Retina (tissue), 1 donor: ENCODE data around the gene POLR2I.
"Not testable (repeated sequence)": the region's sequence is repeated elsewhere in the genome, so short reads cannot be mapped to it uniquely, and the experiment has no call there.

Source experiments
- DNase-seq: peaks from one replicate; pipeline ENCODE4 v3.0.0-alpha.2; 2016

Gene POLR2I

GRCh38 chr19:36131221-36131620 is 16.5 kb upstream of the POLR2I start:
- not testable (repeated sequence) for DNase-seq

- DNase-seq: no peak
These were observed 13.7 kb upstream of the POLR2I start for GRCh38 chr19:36128392-36128736.

GRCh38 chr19:36125557-36125956 is 10.9 kb upstream of the POLR2I start:
- no peak for DNase-seq

- no peak for DNase-seq
These were observed 6.9 kb upstream of the POLR2I start for GRCh38 chr19:36121486-36122124.

- DNase-seq: no peak
These were observed 6.3 kb upstream of the POLR2I start for GRCh38 chr19:36120984-36121358.

- DNase-seq: no peak
These were observed 5.7 kb upstream of the POLR2I start for GRCh38 chr19:36120092-36120983.

GRCh38 chr19:36116344-36116637 is 1.6 kb upstream of the POLR2I start:
- no peak for DNase-seq

- DNase-seq: peak; percentile 53
These were observed 1.0 kb upstream of the POLR2I start, which contains the start of gene TBCB for GRCh38 chr19:36115453-36116343. Gene TBCB (plus strand): TSS chr19:36115468. CDS start chr19:36115561, 93 bp downstream.

- peak; percentile 19 for DNase-seq
These were observed 568 bp downstream of the POLR2I start for GRCh38 chr19:36113894-36114720.

- DNase-seq: no peak
These were observed 1.2 kb downstream of the POLR2I start for GRCh38 chr19:36113425-36113824.

GRCh38 chr19:36112678-36113077 is 2.0 kb downstream of the POLR2I start:
- no peak for DNase-seq

GRCh38 chr19:36111200-36111539 is 3.5 kb downstream of the POLR2I start:
- DNase-seq: no peak

- no peak for DNase-seq
These were observed 4.0 kb downstream of the POLR2I start, which contains the start of gene OVOL3 for GRCh38 chr19:36110487-36111199. Gene OVOL3 (plus strand): TSS chr19:36111143. CDS start chr19:36111203, 60 bp downstream.

- no peak for DNase-seq
These were observed 6.0 kb downstream of the POLR2I start for GRCh38 chr19:36108684-36109083.

- DNase-seq: no peak
These were observed 7.7 kb downstream of the POLR2I start for GRCh38 chr19:36106991-36107390.

- no peak for DNase-seq
These were observed 8.2 kb downstream of the POLR2I start for GRCh38 chr19:36106441-36106840.

- no peak for DNase-seq
These were observed 10.7 kb downstream of the POLR2I start for GRCh38 chr19:36103842-36104552.

GRCh38 chr19:36103040-36103626 is 11.5 kb downstream of the POLR2I start:
- no peak for DNase-seq

- DNase-seq: no peak
These were observed 12.9 kb downstream of the POLR2I start for GRCh38 chr19:36101550-36102327.

GRCh38 chr19:36100476-36100875 is 14.2 kb downstream of the POLR2I start:
- DNase-seq: no peak
